Hepatocyte (in vitro differentiated cells): ENCODE measurements around the gene MACROD2.

Source experiments
- EZH2phosphoT487 ChIP-seq: fragments of 200-600 bp; sonication (generic); IDR thresholded peaks from one replicate; pipeline ENCODE4 v1.6.1; 2018; ENCODE audit warnings: antibody characterized with exemption, mild to moderate bottlenecking, low read depth, moderate library complexity; ENCODE audit not compliant: unreplicated experiment, severe bottlenecking
- TF ChIP-seq, protein P1 (sequence below): fragments of 200-600 bp; sonication (generic); IDR thresholded peaks from 2 replicates; pipeline ENCODE4 v1.5.1; 2016; ENCODE audit warnings: antibody characterized with exemption, mild to moderate bottlenecking; ENCODE audit not compliant: poor library complexity

DNA sequence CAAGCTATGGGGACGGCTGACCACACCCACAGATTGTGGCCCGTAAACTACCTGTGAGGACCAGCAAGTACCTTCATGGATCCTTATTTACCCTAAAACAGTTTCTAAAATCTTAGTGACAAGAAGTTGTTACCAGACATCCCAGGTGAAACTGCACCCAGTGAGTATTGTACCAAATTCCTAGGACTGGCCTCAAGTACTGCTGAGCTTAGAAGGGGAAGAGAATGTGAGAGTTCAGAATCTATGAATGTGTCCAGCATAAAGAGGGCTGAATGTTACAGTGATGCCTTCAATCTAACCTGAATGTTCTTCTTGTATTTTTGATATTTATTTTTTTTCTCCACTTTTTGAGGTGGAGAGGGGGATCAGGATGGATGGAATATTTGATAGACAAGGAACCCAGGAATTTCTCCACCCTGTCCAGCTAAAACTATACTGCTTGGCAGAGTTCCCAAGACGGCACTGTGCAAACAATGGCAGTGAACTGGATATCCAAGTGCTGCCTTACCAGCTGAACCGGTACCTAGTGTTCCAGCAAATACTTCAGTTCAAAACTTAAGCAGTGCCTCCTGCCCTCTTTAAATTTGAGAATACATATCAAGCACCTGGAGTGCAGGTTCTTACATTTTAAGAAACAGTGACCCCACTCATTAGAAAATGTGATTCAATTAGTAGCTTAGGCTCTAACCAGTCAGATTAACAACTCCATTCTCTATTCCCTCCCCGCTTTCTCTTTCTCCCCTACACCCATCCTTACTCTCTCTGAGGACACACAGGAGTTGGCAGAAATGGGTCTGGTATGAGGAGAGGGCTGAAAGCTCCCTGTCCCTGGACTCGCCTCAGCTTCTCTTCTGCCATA is 769.4 kb downstream of the MACROD2 start:
- TF ChIP-seq, protein P1, sequence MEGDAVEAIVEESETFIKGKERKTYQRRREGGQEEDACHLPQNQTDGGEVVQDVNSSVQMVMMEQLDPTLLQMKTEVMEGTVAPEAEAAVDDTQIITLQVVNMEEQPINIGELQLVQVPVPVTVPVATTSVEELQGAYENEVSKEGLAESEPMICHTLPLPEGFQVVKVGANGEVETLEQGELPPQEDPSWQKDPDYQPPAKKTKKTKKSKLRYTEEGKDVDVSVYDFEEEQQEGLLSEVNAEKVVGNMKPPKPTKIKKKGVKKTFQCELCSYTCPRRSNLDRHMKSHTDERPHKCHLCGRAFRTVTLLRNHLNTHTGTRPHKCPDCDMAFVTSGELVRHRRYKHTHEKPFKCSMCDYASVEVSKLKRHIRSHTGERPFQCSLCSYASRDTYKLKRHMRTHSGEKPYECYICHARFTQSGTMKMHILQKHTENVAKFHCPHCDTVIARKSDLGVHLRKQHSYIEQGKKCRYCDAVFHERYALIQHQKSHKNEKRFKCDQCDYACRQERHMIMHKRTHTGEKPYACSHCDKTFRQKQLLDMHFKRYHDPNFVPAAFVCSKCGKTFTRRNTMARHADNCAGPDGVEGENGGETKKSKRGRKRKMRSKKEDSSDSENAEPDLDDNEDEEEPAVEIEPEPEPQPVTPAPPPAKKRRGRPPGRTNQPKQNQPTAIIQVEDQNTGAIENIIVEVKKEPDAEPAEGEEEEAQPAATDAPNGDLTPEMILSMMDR, result no peak
- no peak for TF ChIP-seq EZH2phosphoT487
